GM12891 (cell line): ENCODE data around the gene C8G.

Experiments
- POLR2A ChIP-seq: IDR thresholded peaks from 2 replicates; pipeline ENCODE4 v1.6.1; 2011; ENCODE audit warnings: low read depth, low read length, control low read depth
- POLR2AphosphoS5 ChIP-seq: IDR thresholded peaks from 2 replicates; pipeline ENCODE4 v1.6.1; 2011; ENCODE audit warnings: low read depth, low read length, control low read depth
- SPI1 ChIP-seq: IDR thresholded peaks from 2 replicates; pipeline ENCODE4 v1.6.1; 2011; ENCODE audit warnings: low read depth, low read length, control low read depth

GRCh38 chr9:136973618-136974617, 28.9 kb downstream of the C8G start:
- TF ChIP-seq POLR2A (no peak), POLR2AphosphoS5 (no peak), SPI1 (no peak)
